Stimulated activated CD8-positive, alpha-beta memory T cell treated with anti-CD3 and anti-CD28 coated beads, Interleukin-15, amount 100 ng/mL, for 48 hours (primary cell): Measurements from ENCODE around the gene OTX1.

Experiments
- DNase-seq, 2 donors: peaks; one replicate each; pipeline ENCODE4 v3.0.0-alpha.2; 2020; ENCODE audit warnings: low read depth in 2 of 2

OTX1 gene

DNA sequence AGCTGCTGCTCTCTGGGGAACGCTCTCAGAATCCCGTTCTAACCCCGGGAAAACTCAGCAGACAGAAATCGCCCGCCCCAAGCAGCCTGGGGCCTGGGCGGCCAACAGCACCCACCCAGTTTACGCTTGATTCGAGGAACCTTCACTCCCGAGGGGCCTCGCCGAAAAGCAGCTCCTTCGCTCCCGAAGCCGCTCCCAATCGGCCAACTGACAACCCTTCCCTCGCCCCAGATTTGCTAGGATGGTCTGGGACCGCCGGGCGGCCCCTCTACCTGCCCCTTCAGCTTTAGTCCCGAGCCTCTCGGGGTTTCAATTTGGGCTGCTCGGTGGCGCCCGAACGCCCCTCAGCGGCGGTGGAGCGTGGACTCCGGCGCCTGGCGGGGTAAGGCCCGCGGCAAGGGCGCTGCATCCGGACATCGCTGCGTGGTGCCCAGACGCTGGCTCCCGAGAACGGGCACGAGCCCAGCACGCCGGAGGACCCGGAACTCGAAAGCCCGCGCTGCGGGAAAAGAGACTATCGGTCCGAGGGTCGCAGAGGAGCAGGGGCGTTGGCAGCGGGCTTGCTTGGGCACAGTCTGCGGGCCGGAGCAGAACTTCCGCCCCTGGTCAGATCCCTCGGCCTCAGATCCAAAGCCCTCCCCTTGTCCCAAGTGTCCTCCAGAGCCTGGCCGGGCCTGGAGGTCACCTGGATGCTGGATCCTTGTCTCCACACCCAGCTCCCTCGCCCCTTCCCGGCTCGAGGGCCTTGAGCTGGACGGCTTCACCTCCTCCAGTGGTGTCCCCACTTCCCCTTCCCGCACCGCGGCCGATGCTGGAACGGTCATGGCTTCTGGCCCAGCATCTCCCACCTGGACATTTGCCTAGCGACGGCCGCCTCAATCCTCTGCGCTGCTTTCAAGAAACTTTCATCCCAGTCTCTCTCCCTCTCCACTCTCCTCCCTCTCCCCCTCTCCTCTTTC, 3.0 kb upstream of the OTX1 start:
- DNase-seq = no peak

DNA sequence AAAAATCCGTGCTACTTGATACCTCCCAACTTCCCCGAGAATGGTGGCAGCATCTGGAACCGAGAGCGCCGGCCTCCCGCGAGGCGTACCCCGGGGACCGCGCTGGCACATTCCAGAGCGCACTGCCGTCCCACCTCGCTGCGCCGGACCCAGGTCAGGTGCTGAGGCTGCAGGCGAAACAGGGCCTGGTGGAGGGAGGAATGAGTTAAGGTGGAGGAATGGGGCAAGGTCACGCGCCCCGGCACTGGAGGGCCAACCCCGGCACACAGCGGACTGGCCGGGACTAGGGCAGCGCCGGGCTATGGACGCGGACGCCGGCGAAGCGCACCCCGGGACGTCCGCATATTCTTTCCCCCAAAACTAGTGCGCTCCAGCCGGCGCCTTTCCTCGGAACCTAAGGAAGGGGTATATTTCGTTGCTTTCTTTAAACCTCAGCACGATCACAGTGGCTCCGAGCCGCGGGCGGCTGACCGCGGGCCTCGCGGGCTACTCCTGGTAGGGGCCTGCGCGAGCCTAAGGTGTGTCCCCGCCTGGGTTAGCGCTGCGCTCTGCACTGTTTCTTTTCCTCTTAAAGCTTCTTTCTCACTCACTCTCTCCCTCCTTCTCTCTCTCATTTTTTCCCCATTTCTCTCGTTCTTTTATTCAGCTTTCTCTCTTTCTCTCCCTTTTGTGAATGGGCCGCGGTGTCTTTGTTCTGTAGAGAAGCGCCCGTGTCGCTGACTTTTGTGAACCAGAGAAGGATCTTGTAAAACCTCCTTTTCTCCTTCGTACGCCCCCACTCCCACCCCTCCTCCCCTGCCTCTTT, 2.1 kb upstream of the OTX1 start:
- DNase-seq = no peak

DNA sequence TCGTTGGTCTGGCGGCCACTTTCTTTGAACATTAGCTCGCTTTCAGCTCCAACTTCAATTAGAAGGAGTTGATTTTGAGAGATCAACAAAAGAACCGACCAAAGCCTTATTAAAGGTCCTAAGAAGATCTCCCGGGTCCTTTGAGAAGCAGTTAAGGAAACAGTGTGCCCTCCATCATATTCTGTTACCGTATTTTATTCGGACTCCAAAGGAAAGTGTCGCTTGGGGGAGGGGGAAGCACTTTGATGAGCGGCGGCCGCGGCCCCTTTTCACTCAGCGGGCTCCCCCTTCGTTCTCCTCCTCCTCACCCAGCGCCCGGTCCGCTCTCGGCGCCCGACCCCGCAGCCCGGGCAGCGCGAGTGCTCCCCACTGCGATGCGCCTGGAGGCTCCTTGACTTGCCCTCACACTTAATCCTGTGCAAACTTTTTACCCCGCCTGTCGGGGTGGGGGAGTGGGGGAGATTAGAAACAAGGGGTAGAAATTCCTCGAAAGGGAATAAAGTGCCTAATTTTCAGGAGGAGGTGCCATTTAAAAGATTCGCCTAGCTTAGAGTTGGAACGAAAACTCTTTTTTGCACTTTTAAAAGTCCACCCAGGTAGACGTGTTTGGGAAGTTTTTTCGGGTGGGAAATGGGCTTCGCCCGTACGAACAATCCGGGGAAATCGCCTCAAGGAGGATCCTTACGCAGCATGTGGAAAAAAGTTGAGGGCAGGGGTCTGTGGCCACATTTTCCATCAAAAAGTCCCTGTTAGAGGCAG, 1.2 kb upstream of the OTX1 start:
- no peak for DNase-seq

DNA sequence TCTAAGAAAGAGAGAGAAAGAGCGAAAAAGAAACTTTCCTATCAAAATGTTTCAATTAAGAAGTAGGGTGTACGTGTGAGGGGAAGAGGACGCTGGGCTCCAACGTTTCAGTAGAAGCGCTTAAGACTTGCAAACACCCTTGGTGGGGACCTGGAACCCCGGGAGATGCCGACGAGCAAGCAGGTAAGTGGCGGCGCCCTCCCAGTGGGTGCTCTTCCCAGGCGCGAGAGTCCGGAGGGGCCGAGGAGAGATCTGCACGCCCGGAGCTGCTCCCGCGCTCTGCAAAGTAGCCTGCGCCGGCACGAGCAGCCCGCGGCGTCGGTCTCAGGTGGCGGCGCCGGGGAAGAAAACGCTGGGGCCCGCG, 678 bp upstream of the OTX1 start:
- no peak for DNase-seq

DNA sequence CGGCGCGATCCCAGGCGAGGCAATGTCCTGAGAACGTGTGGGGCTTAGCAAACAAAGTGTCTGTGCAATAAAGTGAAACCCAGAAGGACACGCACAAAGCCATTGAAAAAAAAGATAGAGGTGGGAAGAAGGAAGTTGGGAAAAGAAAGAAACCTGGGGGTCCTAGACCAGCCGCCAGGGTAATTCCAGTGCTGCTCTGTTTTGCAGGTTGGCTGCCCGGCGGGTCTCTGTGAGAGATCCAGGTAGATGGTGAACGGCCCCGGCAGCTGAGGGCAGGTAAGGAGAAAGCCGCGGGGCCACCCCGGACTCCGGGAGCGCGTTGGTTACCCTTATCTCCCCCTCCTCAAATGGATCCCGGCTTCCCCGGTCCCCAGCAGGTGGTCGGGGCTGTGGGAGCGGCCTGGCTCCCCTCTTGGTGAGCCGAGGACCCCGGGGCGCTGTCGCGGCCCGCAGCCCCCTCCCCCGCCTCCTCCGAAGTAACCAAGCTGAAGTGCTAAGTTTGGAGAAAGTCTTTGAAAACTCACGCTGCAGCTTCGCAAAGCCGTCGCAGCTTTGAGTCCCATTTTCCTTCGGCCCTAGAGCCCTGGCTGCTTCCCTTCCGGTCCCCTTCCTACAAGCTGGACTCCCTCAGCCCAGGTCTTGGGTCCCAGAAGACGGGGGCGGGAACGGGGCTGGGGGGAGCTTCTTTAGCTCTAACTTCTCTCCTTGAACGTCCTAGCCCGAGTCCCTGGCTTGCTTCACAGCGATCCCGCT, 588 bp downstream of the OTX1 start:
- DNase-seq = no peak

DNA sequence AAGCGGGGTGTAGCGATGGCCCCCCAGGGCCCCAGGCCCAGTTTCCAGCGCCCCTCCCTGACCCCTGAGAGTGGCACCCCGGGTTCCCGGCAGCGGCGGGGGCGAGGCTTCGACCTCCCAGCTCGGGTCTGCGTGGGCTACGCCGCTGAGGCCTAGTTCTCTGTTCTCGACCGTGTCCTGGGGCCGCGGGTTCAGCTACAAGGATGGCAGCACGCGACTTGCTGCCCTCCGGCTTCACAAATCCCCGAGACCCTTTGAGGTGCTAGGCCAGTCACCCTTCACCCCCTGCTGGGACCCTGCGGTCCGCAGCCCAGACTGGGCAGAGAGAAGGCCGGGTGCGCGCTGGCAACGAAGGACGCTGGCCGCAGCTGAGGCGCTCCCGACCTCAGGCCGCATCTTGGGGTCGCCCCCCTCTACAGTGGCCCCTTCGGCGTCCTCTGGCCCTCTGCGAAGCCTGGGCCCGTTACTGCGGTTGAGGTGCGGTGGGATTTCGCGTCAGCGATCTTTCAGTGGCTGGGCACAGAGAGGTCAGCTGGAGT, 1.2 kb downstream of the OTX1 start:
- DNase-seq = no peak

DNA sequence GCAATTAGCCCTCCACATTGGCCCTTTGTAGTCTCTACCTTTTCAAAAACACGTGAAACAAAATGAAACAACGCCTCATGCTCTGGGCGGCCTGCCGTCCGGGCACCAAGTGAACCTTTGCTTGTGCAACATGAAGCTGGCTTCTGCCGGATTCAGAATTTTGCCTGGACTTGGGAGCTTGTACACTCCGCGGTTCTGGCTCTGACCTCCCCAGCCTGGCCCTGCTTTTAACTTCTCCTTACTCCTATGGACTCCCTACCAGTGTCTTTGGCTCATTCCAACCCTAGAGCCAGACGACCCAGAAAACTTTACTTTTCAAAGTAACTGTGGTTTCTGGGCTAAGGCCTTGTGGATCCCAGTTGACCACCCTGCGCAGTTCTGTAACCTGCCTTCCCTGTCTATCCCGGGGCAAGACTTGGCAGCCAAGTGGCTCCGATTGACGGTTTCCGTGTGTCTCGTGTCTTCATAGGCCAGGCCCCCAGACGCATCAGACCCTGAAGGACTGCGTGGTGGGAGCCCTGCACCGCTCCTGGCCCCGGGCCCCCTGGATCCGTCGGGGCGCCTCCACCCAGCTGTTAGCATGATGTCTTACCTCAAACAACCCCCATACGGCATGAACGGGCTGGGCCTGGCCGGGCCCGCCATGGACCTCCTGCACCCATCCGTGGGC, 1.9 kb downstream of the OTX1 start:
- DNase-seq = no peak

DNA sequence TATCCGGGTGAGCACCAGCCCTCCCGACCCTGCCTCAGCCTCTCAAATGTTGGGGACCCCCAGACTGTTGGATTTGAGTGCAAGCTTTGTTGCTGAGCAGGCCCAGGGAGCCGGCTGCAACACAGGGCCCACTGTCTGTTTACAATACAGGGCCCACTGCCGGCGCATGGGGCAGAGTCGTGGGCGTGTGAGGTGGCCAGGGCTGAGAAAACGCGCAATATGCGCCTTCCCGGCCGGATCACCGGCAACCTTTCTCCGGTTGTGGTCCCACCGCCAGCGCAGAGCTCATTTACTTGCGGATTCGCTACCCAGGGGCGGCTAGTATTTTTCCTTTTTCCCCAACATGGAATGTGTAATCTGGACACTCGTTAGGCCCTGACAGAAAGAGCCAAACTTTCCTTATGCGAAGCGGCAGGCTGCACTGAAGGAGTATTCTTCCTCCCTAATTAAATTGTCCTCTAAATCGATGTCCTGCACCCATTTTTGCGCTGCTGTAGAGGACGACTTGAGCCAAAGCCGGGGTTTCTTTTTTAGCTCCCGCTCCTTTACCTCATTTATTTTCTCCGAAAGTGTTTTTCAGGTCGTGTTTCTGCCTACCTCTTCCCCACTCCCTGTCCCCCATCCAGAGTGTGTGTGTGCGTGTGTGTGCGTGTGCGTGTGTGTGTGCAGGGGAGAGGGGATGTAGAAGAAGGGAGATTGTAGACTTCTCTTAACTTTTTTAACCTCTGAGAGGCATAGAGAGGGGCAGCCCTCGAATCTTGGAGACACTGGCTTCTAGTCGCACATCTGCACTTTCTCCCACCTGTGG, 2.7 kb downstream of the OTX1 start:
- no peak for DNase-seq

GRCh38 chr2:63053889-63054602, 3.4 kb downstream of the OTX1 start:
- no peak for DNase-seq

DNA sequence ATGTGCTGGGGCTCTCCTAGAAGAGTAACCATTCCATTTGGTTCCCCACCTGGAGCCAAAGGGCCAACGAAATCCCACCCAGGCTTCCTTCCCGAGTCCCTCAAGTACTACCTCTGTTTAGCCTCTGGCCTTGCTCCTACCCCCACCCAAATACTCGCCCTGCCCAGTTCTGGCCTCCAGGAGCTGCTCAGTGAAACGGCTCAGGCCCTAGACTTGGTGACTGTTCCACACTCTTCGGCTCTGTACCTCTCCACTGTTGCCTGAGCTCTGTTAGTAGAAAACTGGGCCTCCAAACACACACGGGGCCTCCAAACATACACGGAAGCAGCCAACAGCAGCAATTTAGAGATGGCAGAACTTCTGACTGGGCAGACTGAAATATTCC, 4.2 kb downstream of the OTX1 start:
- DNase-seq = no peak

DNA sequence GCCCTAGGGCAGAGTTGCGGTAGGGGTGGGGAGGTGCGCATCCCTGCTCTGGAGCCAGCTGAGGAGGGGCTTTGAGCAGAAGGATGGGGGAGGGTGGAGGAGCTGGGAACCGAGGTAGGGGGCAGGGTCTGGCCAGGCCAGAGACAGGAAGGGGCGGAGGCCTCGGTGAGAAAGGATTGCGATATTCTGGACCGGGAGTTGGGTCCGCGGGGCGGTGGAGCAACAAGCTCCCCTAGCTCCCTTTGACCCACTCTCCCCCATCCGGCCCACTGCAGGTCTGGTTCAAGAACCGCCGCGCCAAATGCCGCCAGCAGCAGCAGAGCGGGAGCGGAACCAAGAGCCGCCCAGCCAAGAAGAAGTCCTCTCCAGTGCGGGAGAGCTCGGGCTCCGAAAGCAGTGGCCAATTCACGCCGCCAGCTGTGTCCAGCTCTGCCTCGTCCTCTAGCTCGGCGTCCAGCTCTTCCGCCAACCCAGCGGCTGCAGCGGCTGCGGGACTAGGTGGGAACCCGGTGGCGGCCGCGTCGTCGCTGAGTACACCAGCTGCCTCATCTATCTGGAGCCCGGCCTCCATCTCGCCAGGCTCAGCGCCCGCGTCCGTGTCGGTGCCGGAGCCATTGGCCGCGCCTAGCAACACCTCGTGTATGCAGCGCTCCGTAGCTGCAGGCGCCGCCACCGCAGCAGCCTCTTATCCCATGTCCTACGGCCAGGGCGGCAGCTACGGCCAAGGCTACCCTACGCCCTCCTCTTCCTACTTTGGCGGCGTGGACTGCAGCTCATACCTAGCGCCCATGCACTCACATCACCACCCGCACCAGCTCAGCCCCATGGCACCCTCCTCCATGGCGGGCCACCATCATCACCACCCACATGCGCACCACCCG, 4.8 kb downstream of the OTX1 start:
- no peak for DNase-seq

DNA sequence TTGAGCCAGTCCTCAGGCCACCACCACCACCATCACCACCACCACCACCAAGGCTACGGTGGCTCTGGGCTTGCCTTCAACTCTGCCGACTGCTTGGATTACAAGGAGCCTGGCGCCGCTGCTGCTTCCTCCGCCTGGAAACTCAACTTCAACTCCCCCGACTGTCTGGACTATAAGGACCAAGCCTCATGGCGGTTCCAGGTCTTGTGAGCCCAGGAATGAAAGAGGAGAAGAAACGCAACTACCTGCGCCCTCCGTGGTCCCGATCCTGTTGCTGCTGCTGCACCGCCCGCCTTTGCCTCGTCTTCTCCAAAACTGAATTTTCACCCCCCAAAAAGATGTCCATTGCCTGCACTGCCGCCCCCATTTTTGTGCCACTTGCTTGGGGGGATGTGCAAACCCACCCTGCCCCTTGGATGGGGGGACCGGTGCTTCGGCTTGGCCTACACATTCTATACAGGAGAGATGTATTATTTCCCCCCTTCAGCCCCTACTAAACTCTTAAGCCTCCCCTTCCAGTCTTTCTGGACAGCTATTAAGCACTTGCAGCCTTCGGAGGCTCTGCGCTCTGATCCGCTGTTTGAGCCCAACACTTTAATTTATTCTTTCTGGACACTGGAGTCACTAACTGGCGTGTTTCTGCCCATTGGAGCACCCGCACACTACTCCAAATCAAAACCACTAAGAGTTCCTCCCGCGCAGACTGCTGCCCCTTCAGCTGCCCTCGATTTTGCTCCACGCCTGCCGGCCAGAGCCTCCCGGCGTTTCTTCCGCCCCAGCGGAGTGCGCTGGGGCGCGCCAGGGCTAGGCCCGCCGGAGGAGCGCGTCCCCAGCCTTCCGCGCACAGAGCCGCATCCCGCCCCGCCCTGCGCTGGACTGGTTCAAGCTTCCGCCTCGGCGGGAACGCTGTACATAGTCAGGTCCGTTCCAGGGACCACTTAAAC, 5.7 kb downstream of the OTX1 start:
- no peak for DNase-seq

GRCh38 chr2:63057249-63058143, 6.9 kb downstream of the OTX1 start:
- no peak for DNase-seq

DNA sequence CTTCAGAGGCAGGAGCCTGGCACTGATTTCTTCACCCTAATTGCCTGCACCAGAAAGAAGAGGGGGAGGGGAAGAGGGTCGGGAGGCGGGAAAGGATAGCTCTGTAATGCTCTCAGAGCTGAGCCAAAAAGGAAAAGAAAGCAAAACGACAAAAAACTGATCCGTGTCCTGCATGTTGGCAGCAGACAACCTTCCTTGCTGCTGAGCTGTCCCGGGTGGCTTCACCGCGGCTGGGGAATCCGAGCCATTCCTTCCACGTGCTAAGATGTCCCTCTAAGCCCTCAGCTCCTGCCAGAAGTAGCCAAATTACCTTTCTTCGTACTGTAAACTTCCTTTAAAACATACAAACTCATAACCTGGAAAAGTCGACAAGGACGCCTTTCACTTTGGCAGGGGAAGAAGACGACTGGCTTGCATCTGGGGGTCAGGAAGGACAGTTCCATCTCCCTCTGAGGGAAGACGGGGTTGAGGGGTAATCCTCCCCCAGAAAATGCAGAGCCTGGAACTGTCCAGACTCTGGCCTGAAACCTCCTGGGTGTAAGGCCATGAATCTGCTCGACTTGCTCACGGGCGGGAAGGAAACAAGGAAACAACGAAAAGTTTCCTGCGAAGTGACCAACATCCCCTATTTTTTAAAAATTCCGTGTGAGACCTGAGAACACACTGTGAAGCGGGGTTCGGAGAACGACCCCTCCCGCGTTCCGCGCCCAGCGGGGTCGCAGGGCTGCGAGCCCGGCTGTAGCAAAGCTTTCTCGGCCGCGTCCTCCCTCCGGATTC, 7.7 kb downstream of the OTX1 start:
- no peak for DNase-seq
